Endothelial cell of umbilical vein (primary cell): ENCODE results near the gene GJE1. TPM values are rescaled to one million over a fixed set of nuclear protein-coding genes. Genes with fewer than 3 reads are reported as not detected.

ENCODE experiments used
- BruUV-seq: library from RNA; stranded (reverse); fragments of 400-500 nt; replicated peaks from 2 replicates; lab custom pipeline; 2021; lab: Mats Ljungman, UMichigan
- CTCF ChIA-PET: fragments of 300-600, 350-600 bp; sonication (Branson Sonifier 250); formaldehyde crosslinking; loops from one replicate; lab custom pipeline; 2021; ENCODE audit warnings: antibody characterized with exemption, inconsistent platforms; lab: Charles Lee
- POLR2A ChIA-PET: fragments of 300-600, 350-600 bp; sonication (Branson Sonifier 250); formaldehyde crosslinking; loops from one replicate; lab custom pipeline; 2021; ENCODE audit warnings: antibody characterized with exemption, inconsistent platforms; lab: Charles Lee
- DNase-seq: peaks from one replicate; pipeline ENCODE4 v3.0.0-alpha.2; 2011; ENCODE audit warnings: low read depth, low spot score
- FAIRE-seq: peaks from 2 replicates; lab custom pipeline; 2011; peaks lifted over from hg19 to GRCh38; lab: Jason Lieb, UNC
- H2AFZ ChIP-seq: 2 replicates; pipeline ENCODE4 v1.6.0; 2012; ENCODE audit warnings: low read depth, low read length, control low read depth, inconsistent platforms
- H3K27ac ChIP-seq: 2 replicates; pipeline ENCODE4 v1.5.1; 2011; ENCODE audit warnings: low read depth, mild to moderate bottlenecking, control low read depth, low read length, moderate library complexity; ENCODE audit not compliant: insufficient read depth
- H3K27me3 ChIP-seq, 2 experiments: 2 replicates each; pipeline versions ENCODE4 v1.6.0 to v1.6.1; 2011; ENCODE audit warnings: low read length in 2 of 2, mixed read lengths in 1 of 2; ENCODE audit not compliant: control insufficient read depth in 2 of 2, insufficient read depth in 2 of 2
- H3K36me3 ChIP-seq, 2 experiments: 2 replicates in 1 of 2; 3 replicates in 1 of 2; pipeline ENCODE4 v1.5.1; 2011; ENCODE audit warnings: low read length in 2 of 2, mild to moderate bottlenecking in 1 of 2, moderate library complexity in 1 of 2; ENCODE audit not compliant: control insufficient read depth in 2 of 2, insufficient read depth in 2 of 2; ENCODE audit errors: extremely low read depth in 1 of 2
- H3K4me1 ChIP-seq: 3 replicates; pipeline ENCODE4 v1.5.1; 2011; ENCODE audit warnings: mild to moderate bottlenecking, low read length; ENCODE audit not compliant: control insufficient read depth, insufficient read depth; ENCODE audit errors: extremely low read depth
- H3K4me2 ChIP-seq: 2 replicates; pipeline ENCODE4 v1.6.1; 2011; ENCODE audit warnings: low read length, control low read depth, mixed read lengths; ENCODE audit not compliant: insufficient read depth
- H3K4me3 ChIP-seq, 3 experiments: fragments of 200-600 bp in 1 of 3; sonication (generic), shearing (Covaris generic) in 1 of 3; replicated peaks in 1 of 3; 2 replicates each; pipeline ENCODE4 v1.5.1; 2011 to 2016; ENCODE audit warnings: control low read depth in 3 of 3, low read length in 3 of 3, mild to moderate bottlenecking in 2 of 3, inconsistent platforms in 1 of 3, low read depth in 1 of 3, moderate library complexity in 1 of 3; ENCODE audit not compliant: insufficient read depth in 1 of 3
- H3K79me2 ChIP-seq: 2 replicates; pipeline ENCODE4 v1.6.0; 2012; ENCODE audit warnings: low read length, inconsistent platforms; ENCODE audit not compliant: control insufficient read depth, insufficient read depth
- H3K9ac ChIP-seq: replicated peaks from 2 replicates; pipeline ENCODE3; 2011; ENCODE audit warnings: low read length, control low read depth; ENCODE audit not compliant: insufficient read depth; ENCODE audit errors: extremely low read depth
- H3K9me1 ChIP-seq: replicated peaks from 3 replicates; pipeline ENCODE4 v1.6.0; 2011; ENCODE audit warnings: mild to moderate bottlenecking, low read length; ENCODE audit not compliant: control insufficient read depth, insufficient read depth; ENCODE audit errors: extremely low read depth
- H3K9me3 ChIP-seq: replicated peaks from 2 replicates; pipeline ENCODE4 v1.5.1; 2012; ENCODE audit warnings: low read length, inconsistent platforms; ENCODE audit not compliant: control insufficient read depth, insufficient read depth
- H4K20me1 ChIP-seq: replicated peaks from 2 replicates; pipeline ENCODE3; 2011; ENCODE audit warnings: mild to moderate bottlenecking, low read length; ENCODE audit not compliant: control insufficient read depth, insufficient read depth; ENCODE audit errors: extremely low read depth
- EZH2 ChIP-seq: IDR thresholded peaks from 2 replicates; pipeline ENCODE4 v1.6.1; 2012; ENCODE audit warnings: borderline replicate concordance, low read depth, mild to moderate bottlenecking, moderate library complexity, low read length, inconsistent platforms; ENCODE audit not compliant: severe bottlenecking
- FOS ChIP-seq: IDR thresholded peaks from 2 replicates; pipeline ENCODE4 v1.6.1; 2011; ENCODE audit warnings: mild to moderate bottlenecking, low read length, moderate library complexity, borderline replicate concordance; ENCODE audit not compliant: insufficient read depth
- GATA2 ChIP-seq: IDR thresholded peaks from 2 replicates; pipeline ENCODE4 v1.7.0; 2011; ENCODE audit warnings: low read depth, mild to moderate bottlenecking, moderate library complexity, mixed read lengths, low read length; ENCODE audit not compliant: insufficient read length, insufficient read depth
- JUN ChIP-seq: IDR thresholded peaks from 2 replicates; pipeline ENCODE4 v1.6.1; 2011; ENCODE audit warnings: borderline replicate concordance, low read depth; ENCODE audit not compliant: insufficient read length, insufficient read depth
- MYC ChIP-seq: IDR thresholded peaks from one replicate; pipeline ENCODE4 v1.6.1; 2011; ENCODE audit warnings: mild to moderate bottlenecking, low read depth, low read length
- POLR2A ChIP-seq: IDR thresholded peaks from 2 replicates; pipeline ENCODE4 v1.6.1; 2012; ENCODE audit warnings: low read depth, mild to moderate bottlenecking, control low read depth, low read length
- POLR2AphosphoS5 ChIP-seq: IDR thresholded peaks from 2 replicates; pipeline ENCODE4 v1.6.1; 2012; ENCODE audit warnings: low read depth, mild to moderate bottlenecking, control low read depth, low read length, moderate library complexity; ENCODE audit not compliant: insufficient read depth
- dilution Hi-C: fragments of 300-500 bp; cut with MboI; formaldehyde crosslinking; loops from one replicate; pipeline ENCODE4 v1.15.0; 2019; ENCODE audit warnings: low sequenced_read_pairs; ENCODE audit not compliant: extremely low pct_ligation_motif_present
- intact Hi-C: fragments of 100-400 bp; cut with micrococcal nuclease; formaldehyde crosslinking; loops from one replicate; pipeline ENCODE4 v1.10.0; 2022
- polyA plus RNA-seq, 4 experiments: library from polyadenylated mRNA; depleted of rRNA in 3 of 4; stranded (reverse) in 3 of 4; unstranded in 1 of 4; fragments of >200 nt; gene quantifications; 2 replicates each; pipeline versions ENCODE4 v1.2.1 to v1.2.3, GENCODE V29; 2011 to 2012; ENCODE audit warnings: missing spikeins in 1 of 4
- total RNA-seq: library from RNA; stranded (reverse); gene quantifications from 2 replicates; pipeline ENCODE4 v1.2.3, GENCODE V29; 2021
- TF ChIP-seq, protein P1 (sequence below), 2 donors: IDR thresholded peaks; 1 replicate in 1 of 2; 2 replicates in 1 of 2; pipeline ENCODE4 v1.5.1; 2011; ENCODE audit warnings: low read length in 2 of 2, mild to moderate bottlenecking in 2 of 2, moderate library complexity in 2 of 2, control low read depth in 1 of 2, inconsistent platforms in 1 of 2, low read depth in 1 of 2; ENCODE audit not compliant: insufficient read depth in 1 of 2; ENCODE audit errors: extremely low read depth in 1 of 2
- TF ChIP-seq, protein P2 (sequence below): IDR thresholded peaks from 2 replicates; pipeline ENCODE4 v1.6.1; 2011; ENCODE audit not compliant: insufficient read depth, insufficient read length

Gene GJE1
- total and polyA plus RNA-seq, 2 donors (not counting 3 experiments of a cell fraction or from before 2014, with no cell fraction given): not detected

DNA sequence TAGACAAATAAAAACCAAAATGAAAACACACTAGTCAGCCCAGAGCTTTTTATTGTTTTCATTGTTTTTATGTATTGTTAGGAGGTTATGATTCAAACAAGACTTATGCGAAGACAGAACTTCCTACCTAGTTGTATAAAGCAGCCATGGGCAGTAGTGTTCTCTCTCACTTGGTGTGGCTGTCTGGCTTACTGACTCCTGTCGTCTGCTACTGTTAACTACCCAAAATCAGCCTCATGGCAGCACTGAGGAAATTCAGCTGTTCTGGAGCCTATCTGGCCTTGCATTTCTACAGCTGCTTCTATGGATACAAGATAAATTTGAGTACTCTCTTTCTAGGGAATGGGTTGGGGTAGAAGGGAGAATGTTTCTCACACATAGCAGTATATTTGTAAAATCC, 34.8 kb downstream of the GJE1 start:
- ChIA-PET CTCF (interaction anchor here (1.0 to 3.7 kb wide), 5 partner anchors 10 to 54 kb away, joined by 3 to 34 read pairs (median 5); no protein-coding TSS in a partner anchor), POLR2A (no interaction called here)
- Histone ChIP-seq H3K9ac (peak overlapping the region; percentile 13), H3K27ac (peak overlapping the region; percentile 71), H3K9me1 (no peaks in the 10 kb centered on the region), H3K4me3 (no peak overlapping the region), H3K4me2 (peak overlapping the region; percentile 34), H2AFZ (no peak overlapping the region), H3K9me3 (no peaks in the 10 kb centered on the region), H4K20me1 (no peaks in the 10 kb centered on the region), H3K79me2 (peaks cover 35% of the 10 kb centered on the region), H3K27me3 (no peaks in the 10 kb centered on the region), H3K36me3 (peaks cover 0 to 3% of the 10 kb centered on the region in 2 experiments), H3K4me1 (peaks cover 17% of the 10 kb centered on the region)
- dilution Hi-C loops: no loop called here
- TSS peak; percentile 36 for BruUV-seq
- FAIRE-seq: peak; percentile 81
- DNase-seq: no peak
- intact Hi-C loops: no loop called here
- TF ChIP-seq POLR2AphosphoS5 (no peak), FOS (no peak), EZH2 (no peak), POLR2A (no peak), MYC (no peak), JUN (no peak), GATA2 (no peak)
- TF ChIP-seq, protein P1, sequence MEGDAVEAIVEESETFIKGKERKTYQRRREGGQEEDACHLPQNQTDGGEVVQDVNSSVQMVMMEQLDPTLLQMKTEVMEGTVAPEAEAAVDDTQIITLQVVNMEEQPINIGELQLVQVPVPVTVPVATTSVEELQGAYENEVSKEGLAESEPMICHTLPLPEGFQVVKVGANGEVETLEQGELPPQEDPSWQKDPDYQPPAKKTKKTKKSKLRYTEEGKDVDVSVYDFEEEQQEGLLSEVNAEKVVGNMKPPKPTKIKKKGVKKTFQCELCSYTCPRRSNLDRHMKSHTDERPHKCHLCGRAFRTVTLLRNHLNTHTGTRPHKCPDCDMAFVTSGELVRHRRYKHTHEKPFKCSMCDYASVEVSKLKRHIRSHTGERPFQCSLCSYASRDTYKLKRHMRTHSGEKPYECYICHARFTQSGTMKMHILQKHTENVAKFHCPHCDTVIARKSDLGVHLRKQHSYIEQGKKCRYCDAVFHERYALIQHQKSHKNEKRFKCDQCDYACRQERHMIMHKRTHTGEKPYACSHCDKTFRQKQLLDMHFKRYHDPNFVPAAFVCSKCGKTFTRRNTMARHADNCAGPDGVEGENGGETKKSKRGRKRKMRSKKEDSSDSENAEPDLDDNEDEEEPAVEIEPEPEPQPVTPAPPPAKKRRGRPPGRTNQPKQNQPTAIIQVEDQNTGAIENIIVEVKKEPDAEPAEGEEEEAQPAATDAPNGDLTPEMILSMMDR (IDR thresholded peaks at IDR 0.05; ENCODE audit: extremely low read depth in 1 of 2, insufficient read depth in 1 of 2, low read depth in 1 of 2, low read length in 2 of 2): no peak
- TF ChIP-seq, protein P2, sequence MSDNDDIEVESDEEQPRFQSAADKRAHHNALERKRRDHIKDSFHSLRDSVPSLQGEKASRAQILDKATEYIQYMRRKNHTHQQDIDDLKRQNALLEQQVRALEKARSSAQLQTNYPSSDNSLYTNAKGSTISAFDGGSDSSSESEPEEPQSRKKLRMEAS: no peak
